GM23338 (cell line): ENCODE data around the gene AIG1. TPM values are rescaled to one million over a fixed set of nuclear protein-coding genes. Genes with fewer than 3 reads are reported as not detected.

ENCODE experiments used
- ATAC-seq: fragments of 200-7000 bp; cut with Tn5 transposase; 3 replicates; pipeline ENCODE4 v1.9.1; 2020
- DNase-seq: peaks from one replicate; pipeline ENCODE4 v3.0.0-alpha.2; 2015; ENCODE audit warnings: low spot score
- H2AFZ ChIP-seq: fragments of 200-600 bp; sonication (generic); 2 replicates; pipeline ENCODE4 v1.8.0; 2016; ENCODE audit warnings: antibody characterized with exemption, mild to moderate bottlenecking, moderate library complexity
- H3F3A ChIP-seq: fragments of 200-600 bp; sonication (generic); replicated peaks from 2 replicates; pipeline ENCODE4 v1.8.0; 2017; ENCODE audit warnings: antibody characterized with exemption, mixed run types, low read depth
- H3K27ac ChIP-seq: fragments of 200-600 bp; sonication (generic); 2 replicates; pipeline ENCODE4 v1.6.1; 2016; ENCODE audit warnings: low read depth
- H3K27me3 ChIP-seq: fragments of 200-600 bp; sonication (generic); 2 replicates; pipeline ENCODE4 v1.8.0; 2016; ENCODE audit warnings: mild to moderate bottlenecking, mixed run types, moderate library complexity; ENCODE audit not compliant: insufficient read depth
- H3K36me3 ChIP-seq: fragments of 200-600 bp; sonication (generic); 2 replicates; pipeline ENCODE4 v1.8.0; 2016; ENCODE audit warnings: mild to moderate bottlenecking; ENCODE audit not compliant: insufficient read depth
- H3K4me1 ChIP-seq: fragments of 200-600 bp; sonication (generic); 2 replicates; pipeline ENCODE4 v1.8.0; 2016; ENCODE audit warnings: mild to moderate bottlenecking, moderate library complexity; ENCODE audit not compliant: insufficient read depth
- H3K4me2 ChIP-seq: fragments of 200-600 bp; sonication (generic); 2 replicates; pipeline ENCODE4 v1.7.1; 2017; ENCODE audit warnings: mixed run types
- H3K4me3 ChIP-seq: fragments of 200-600 bp; sonication (generic); 2 replicates; pipeline ENCODE4 v1.6.1; 2016; ENCODE audit warnings: mixed run types
- H3K79me2 ChIP-seq: fragments of 200-600 bp; sonication (generic); replicated peaks from 2 replicates; pipeline ENCODE4 v1.8.0; 2017; ENCODE audit warnings: mild to moderate bottlenecking; ENCODE audit not compliant: insufficient read depth
- H3K9me2 ChIP-seq: fragments of 200-600 bp; sonication (generic); 2 replicates; pipeline ENCODE4 v1.8.0; 2017; ENCODE audit not compliant: insufficient read depth
- H4K20me1 ChIP-seq: fragments of 200-600 bp; sonication (generic); replicated peaks from 2 replicates; pipeline ENCODE4 v1.8.0; 2017; ENCODE audit warnings: mild to moderate bottlenecking; ENCODE audit not compliant: insufficient read depth
- H3K27ac Mint-ChIP-seq: 2 replicates; pipeline ENCODE4 v1.8.0; 2020; ENCODE audit warnings: inconsistent platforms, mild to moderate bottlenecking, moderate library complexity, mixed read lengths
- H3K27me3 Mint-ChIP-seq: 3 replicates; pipeline ENCODE4 v1.8.0; 2022; ENCODE audit warnings: low read depth, mild to moderate bottlenecking, moderate library complexity, mixed read lengths, inconsistent platforms; ENCODE audit not compliant: insufficient read depth, poor library complexity
- H3K36me3 Mint-ChIP-seq: 3 replicates; pipeline ENCODE4 v1.8.0; 2021; ENCODE audit warnings: low read depth, mild to moderate bottlenecking, inconsistent platforms, moderate library complexity, mixed read lengths
- H3K4me1 Mint-ChIP-seq: 3 replicates; pipeline ENCODE4 v1.8.0; 2020; ENCODE audit warnings: mild to moderate bottlenecking, inconsistent platforms, mixed read lengths
- H3K4me3 Mint-ChIP-seq: 3 replicates; pipeline ENCODE4 v1.8.0; 2021; ENCODE audit warnings: moderate library complexity, mild to moderate bottlenecking, inconsistent platforms, mixed read lengths
- H3K9me3 Mint-ChIP-seq: 3 replicates; pipeline ENCODE4 v1.8.0; 2020; ENCODE audit warnings: moderate library complexity, mild to moderate bottlenecking, inconsistent platforms, mixed read lengths
- CREB1 ChIP-seq: fragments of 250-450 bp; sonication (Bioruptor Pico); IDR thresholded peaks from 2 replicates; pipeline ENCODE4 v1.5.0; 2020; ENCODE audit warnings: low read depth, mild to moderate bottlenecking, moderate library complexity
- EZH2 ChIP-seq: fragments of 200-600 bp; sonication (generic); IDR thresholded peaks from one replicate; pipeline ENCODE4 v1.8.0; 2017; ENCODE audit warnings: antibody characterized with exemption, mild to moderate bottlenecking, low read depth; ENCODE audit not compliant: unreplicated experiment
- NANOG ChIP-seq: IDR thresholded peaks from 2 replicates; pipeline ENCODE4 v1.6.1; 2016; ENCODE audit warnings: antibody characterized with exemption, borderline replicate concordance
- polyA plus RNA-seq: library from polyadenylated mRNA; unstranded; fragments of >200 nt; fragmentation: Nextera tagmentation; extraction: Ambion mirVana; gene quantifications from 2 replicates; pipeline ENCODE4 v1.2.1, GENCODE V29; 2016
- total RNA-seq: library from RNA; depleted of rRNA; stranded (reverse); fragments of >200 nt; shearing (Covaris generic); gene quantifications from 2 replicates; pipeline ENCODE4 v1.2.3, GENCODE V29; 2014
- TF ChIP-seq, protein P1 (sequence below), 2 experiments: fragments of 200-600 bp in 1 of 2; sonication (generic) in 1 of 2; conservative IDR thresholded peaks; 2 replicates each; pipeline versions ENCODE4 v1.5.1 to v1.6.1; 2016 to 2017; ENCODE audit warnings: antibody characterized with exemption in 2 of 2, low read depth in 2 of 2, mild to moderate bottlenecking in 2 of 2, moderate library complexity in 1 of 2
- TF ChIP-seq, protein P2 (sequence below): fragments of 250-450 bp; sonication (Bioruptor Pico); IDR thresholded peaks from 2 replicates; pipeline ENCODE4 v1.5.0; 2020; ENCODE audit warnings: mild to moderate bottlenecking, moderate library complexity
- TF ChIP-seq, protein P3 (sequence below): IDR thresholded peaks from one replicate; pipeline ENCODE4 v1.6.1; 2018; ENCODE audit warnings: antibody characterized with exemption; ENCODE audit not compliant: unreplicated experiment

AIG1 gene
- total and polyA plus RNA-seq, 2 experiments from 2014 or later = 65.2 to 88.4 TPM

DNA sequence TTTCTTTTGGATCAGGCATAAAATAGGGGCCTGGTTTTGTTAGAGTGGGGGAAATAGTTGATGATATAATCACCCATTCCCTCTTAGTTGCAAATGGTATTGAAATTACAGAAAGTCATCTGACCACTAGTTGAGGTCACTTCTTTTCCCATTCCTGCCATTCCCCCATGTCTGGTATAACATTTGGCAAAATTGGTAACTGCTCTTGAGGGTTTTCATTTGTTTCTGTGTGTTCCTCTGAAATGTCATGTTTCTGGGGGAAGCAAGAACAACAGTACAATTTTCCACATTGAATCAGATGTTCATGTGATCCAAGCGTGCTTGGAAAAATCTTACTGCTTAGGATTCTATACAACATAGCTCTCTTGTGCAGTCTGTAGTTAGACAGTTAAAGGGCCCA lies 7.3 kb downstream of the AIG1 start:
- H3K4me3 Mint-ChIP-seq = no peak overlapping the region
- Histone ChIP-seq H3K79me2 (peaks cover 74% of the 10 kb centered on the region), H3K27me3 (no peaks in the 10 kb centered on the region), H3K4me3 (no peak overlapping the region), H3K4me2 (peak overlapping the region; percentile 39; the same call in 1 of the 2 replicates), H2AFZ (no peak overlapping the region), H3K4me1 (peaks cover 27% of the 10 kb centered on the region), H3K36me3 (no peaks in the 10 kb centered on the region), H3K9me2 (no peaks in the 10 kb centered on the region), H4K20me1 (no peaks in the 10 kb centered on the region), H3F3A (no peaks in the 10 kb centered on the region), H3K27ac (no peak overlapping the region)
- H3K9me3 Mint-ChIP-seq = no peaks in the 10 kb centered on the region
- no peak overlapping the region for H3K27ac Mint-ChIP-seq
- DNase-seq = no peak
- peaks cover 44% of the 10 kb centered on the region for H3K4me1 Mint-ChIP-seq
- ATAC-seq = no peak
- TF ChIP-seq, protein P1, sequence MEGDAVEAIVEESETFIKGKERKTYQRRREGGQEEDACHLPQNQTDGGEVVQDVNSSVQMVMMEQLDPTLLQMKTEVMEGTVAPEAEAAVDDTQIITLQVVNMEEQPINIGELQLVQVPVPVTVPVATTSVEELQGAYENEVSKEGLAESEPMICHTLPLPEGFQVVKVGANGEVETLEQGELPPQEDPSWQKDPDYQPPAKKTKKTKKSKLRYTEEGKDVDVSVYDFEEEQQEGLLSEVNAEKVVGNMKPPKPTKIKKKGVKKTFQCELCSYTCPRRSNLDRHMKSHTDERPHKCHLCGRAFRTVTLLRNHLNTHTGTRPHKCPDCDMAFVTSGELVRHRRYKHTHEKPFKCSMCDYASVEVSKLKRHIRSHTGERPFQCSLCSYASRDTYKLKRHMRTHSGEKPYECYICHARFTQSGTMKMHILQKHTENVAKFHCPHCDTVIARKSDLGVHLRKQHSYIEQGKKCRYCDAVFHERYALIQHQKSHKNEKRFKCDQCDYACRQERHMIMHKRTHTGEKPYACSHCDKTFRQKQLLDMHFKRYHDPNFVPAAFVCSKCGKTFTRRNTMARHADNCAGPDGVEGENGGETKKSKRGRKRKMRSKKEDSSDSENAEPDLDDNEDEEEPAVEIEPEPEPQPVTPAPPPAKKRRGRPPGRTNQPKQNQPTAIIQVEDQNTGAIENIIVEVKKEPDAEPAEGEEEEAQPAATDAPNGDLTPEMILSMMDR (conservative IDR thresholded peaks at IDR 0.05; ENCODE audit: low read depth in 2 of 2) = no peak
- TF ChIP-seq EZH2 (no peak), NANOG (no peak), CREB1 (no peak)
- TF ChIP-seq, protein P2, sequence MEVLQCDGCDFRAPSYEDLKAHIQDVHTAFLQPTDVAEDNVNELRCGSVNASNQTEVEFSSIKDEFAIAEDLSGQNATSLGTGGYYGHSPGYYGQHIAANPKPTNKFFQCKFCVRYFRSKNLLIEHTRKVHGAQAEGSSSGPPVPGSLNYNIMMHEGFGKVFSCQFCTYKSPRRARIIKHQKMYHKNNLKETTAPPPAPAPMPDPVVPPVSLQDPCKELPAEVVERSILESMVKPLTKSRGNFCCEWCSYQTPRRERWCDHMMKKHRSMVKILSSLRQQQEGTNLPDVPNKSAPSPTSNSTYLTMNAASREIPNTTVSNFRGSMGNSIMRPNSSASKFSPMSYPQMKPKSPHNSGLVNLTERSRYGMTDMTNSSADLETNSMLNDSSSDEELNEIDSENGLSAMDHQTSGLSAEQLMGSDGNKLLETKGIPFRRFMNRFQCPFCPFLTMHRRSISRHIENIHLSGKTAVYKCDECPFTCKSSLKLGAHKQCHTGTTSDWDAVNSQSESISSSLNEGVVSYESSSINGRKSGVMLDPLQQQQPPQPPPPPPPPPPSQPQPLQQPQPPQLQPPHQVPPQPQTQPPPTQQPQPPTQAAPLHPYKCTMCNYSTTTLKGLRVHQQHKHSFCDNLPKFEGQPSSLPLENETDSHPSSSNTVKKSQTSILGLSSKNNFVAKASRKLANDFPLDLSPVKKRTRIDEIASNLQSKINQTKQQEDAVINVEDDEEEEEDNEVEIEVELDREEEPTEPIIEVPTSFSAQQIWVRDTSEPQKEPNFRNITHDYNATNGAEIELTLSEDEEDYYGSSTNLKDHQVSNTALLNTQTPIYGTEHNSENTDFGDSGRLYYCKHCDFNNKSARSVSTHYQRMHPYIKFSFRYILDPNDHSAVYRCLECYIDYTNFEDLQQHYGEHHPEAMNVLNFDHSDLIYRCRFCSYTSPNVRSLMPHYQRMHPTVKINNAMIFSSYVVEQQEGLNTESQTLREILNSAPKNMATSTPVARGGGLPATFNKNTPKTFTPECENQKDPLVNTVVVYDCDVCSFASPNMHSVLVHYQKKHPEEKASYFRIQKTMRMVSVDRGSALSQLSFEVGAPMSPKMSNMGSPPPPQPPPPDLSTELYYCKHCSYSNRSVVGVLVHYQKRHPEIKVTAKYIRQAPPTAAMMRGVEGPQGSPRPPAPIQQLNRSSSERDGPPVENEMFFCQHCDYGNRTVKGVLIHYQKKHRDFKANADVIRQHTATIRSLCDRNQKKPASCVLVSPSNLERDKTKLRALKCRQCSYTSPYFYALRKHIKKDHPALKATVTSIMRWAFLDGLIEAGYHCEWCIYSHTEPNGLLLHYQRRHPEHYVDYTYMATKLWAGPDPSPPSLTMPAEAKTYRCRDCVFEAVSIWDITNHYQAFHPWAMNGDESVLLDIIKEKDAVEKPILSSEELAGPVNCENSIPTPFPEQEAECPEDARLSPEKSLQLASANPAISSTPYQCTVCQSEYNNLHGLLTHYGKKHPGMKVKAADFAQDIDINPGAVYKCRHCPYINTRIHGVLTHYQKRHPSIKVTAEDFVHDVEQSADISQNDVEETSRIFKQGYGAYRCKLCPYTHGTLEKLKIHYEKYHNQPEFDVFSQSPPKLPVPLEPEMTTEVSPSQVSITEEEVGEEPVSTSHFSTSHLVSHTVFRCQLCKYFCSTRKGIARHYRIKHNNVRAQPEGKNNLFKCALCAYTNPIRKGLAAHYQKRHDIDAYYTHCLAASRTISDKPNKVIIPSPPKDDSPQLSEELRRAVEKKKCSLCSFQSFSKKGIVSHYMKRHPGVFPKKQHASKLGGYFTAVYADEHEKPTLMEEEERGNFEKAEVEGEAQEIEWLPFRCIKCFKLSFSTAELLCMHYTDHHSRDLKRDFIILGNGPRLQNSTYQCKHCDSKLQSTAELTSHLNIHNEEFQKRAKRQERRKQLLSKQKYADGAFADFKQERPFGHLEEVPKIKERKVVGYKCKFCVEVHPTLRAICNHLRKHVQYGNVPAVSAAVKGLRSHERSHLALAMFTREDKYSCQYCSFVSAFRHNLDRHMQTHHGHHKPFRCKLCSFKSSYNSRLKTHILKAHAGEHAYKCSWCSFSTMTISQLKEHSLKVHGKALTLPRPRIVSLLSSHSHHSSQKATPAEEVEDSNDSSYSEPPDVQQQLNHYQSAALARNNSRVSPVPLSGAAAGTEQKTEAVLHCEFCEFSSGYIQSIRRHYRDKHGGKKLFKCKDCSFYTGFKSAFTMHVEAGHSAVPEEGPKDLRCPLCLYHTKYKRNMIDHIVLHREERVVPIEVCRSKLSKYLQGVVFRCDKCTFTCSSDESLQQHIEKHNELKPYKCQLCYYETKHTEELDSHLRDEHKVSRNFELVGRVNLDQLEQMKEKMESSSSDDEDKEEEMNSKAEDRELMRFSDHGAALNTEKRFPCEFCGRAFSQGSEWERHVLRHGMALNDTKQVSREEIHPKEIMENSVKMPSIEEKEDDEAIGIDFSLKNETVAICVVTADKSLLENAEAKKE (CRISPR knock-in tag) = no peak
- TF ChIP-seq, protein P3, sequence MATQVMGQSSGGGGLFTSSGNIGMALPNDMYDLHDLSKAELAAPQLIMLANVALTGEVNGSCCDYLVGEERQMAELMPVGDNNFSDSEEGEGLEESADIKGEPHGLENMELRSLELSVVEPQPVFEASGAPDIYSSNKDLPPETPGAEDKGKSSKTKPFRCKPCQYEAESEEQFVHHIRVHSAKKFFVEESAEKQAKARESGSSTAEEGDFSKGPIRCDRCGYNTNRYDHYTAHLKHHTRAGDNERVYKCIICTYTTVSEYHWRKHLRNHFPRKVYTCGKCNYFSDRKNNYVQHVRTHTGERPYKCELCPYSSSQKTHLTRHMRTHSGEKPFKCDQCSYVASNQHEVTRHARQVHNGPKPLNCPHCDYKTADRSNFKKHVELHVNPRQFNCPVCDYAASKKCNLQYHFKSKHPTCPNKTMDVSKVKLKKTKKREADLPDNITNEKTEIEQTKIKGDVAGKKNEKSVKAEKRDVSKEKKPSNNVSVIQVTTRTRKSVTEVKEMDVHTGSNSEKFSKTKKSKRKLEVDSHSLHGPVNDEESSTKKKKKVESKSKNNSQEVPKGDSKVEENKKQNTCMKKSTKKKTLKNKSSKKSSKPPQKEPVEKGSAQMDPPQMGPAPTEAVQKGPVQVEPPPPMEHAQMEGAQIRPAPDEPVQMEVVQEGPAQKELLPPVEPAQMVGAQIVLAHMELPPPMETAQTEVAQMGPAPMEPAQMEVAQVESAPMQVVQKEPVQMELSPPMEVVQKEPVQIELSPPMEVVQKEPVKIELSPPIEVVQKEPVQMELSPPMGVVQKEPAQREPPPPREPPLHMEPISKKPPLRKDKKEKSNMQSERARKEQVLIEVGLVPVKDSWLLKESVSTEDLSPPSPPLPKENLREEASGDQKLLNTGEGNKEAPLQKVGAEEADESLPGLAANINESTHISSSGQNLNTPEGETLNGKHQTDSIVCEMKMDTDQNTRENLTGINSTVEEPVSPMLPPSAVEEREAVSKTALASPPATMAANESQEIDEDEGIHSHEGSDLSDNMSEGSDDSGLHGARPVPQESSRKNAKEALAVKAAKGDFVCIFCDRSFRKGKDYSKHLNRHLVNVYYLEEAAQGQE = no peak
- peaks cover 9% of the 10 kb centered on the region; the same call in 2 of the 3 replicates for H3K36me3 Mint-ChIP-seq
- no peaks in the 10 kb centered on the region for H3K27me3 Mint-ChIP-seq
